ENCODE measurements around the gene REX1BD.

The REX1BD gene

DNA sequence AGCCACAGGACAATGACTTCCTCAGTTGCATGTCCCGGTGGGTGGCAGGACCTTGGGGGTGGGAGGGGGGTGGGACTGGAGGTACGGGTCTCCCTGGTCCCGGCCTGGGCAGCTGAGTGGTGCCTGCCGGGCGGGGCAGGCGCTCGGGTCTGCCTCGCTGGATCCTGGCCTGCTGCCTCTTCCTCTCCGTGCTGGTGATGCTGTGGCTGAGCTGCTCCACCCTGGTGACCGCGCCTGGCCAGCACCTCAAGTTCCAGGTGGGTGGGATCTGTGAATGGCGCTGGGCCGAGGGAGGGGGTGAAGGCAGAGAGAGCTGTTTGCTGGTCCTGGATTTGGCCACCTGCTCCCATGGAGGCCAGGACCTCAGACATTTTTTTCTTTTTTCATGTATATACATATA lies 29.6 kb downstream of the REX1BD start:
- DNase-seq: no peak

DNA sequence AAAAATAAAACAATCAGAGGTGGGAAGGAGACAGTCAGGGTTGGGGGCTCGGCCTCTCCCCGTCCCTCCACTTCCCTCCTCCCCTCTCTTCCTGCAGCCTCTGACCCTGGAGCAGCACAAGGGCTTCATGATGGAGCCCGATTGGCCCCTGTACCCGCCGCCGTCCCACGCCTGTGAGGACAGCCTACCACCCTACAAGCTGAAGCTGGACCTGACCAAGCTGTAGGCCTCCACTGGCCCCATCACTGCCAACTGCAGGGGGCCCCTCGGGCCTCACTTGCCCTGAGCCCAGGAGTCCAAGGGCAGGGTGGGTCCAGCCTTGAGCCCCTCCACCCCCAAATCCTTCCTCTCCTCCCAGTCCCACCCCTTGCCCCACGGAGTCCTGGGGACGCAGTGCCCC lies 31.7 kb downstream of the REX1BD start:
- no peak for DNase-seq

DNA sequence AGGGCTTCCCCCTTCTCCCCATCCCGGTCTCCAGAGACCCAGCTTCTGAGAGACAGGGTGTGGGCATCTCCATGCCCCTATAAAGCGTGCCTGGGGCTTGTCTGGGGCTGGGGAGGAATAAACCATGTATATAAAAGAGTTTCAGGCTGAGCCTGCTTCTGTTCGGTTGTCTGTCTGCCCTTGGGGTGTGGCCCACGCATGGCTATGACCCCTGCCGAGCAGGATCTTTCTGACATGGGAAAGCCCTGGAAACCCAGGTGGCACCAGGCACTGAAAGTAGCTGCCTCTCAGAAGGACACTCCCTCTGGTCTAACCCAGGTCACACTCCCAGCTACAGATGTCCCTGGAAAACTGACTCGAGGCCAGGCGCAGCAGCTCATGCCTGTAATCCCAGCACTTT lies 32.3 kb downstream of the REX1BD start:
- no peak for DNase-seq

DNA sequence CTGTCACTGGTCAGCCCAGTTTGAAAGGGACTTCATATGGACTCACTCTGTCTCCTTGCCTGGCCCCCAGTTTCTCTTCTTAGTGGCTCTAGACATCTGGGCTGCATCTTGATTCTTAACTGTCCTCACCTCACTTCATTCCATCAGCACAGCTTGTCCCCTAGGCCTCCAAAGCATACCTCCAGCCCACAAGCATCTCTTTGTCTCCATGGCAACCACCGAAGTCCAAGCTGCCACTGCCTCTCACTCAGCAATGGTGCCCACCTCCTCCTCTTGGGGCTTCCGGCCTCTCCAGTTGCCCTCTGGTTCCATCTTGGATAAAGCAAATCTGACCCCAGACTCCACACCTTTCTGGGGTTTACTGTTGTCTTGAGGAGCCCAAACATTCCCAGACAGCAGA lies 38.3 kb downstream of the REX1BD start:
- no peak for DNase-seq

DNA sequence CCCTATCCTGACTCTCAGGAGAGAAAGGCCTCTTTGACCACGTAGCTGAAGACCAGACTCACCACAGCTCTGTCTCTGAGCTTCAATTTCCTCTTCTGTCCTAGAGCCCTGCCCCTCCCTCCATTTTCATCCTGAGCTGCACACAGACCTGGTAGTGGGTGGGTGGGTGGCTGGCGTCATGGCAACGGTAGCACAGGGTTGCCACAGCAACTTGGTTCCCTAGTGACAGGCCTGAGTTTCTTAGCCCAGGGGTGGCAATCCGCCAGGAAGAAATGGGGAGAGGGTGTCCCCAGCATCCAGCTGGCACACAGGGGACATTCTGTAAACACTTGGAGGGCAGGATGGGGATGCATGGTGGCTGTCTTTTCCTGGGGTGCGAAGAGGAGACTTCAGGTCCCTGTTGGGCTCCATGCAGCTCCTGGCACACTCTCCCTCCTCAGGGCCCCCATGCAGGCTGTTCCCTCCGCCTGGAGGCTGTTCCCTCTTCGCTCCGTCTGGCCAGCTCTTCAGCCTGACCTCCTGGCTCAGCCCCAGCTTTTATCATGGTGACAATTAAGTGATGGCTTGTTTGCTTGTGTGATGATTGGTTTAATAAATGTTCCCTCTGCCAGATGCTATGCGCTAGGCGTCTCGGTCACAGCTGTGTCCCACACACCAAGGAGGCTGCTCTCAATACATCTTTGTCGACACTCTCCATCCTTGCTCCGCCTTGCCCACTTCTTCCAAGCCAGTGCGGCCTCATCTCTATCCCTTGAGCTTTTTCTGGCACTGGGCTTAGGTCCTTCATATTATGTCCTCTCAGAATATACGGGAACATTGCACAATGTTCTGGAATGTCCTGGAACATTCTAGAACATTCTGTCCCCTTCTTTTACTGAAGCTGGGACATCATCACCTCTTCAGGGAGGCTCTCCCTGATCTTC lies 40.8 kb downstream of the REX1BD start:
- DNase-seq: no peak

DNA sequence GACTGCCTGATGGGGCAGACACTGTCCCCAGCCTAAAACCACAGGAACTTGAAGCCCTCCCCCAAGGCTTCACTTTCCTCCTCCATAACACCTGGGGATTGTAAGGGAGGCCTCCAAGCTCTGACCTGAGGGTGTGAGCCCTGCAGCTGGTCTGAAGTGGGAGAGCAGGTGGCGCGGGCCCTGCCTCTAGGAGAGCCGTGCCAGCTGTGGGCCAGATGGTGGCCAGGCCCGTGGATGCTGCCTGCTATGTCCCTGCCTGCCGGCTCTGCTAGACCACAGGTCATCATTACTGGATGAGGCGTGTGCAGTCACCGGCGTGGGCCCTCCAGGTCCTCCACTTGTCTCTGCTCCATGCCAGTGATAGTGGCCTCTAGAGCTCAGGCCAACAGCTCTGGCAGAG lies 44.7 kb downstream of the REX1BD start:
- DNase-seq: no peak

DNA sequence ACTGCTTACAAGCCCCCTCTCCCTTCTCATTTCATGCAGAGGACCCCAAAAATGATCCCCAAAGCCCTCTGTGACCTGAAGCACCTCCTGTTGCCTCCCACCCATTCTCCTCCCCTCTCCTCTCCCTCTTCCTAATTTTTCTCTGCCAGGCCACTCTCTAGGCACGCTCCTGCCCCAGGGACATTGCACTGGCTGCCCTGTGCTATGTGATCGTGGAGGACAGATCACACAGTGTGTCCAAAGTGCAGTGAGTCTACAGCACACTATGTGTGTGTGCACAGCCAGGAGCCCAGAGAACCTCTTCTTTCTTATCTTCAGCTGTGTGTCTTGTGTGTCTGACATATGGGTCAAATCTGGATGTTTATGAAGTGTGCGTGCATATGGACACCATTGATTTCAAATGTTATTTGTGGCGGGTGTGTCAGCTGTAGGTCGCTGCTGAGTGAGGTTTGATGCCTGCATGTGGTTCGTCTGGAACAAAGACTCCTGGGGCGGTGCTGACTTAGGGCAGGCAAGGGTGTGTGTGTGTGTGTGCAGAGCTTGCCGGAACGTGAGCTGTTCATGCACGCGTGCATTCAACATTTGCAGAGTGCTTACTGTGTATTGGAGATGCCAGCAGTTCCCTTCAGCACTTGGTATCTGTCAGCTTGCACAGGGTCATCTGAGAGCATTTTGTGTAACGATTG lies 46.2 kb downstream of the REX1BD start:
- no peak for DNase-seq

DNA sequence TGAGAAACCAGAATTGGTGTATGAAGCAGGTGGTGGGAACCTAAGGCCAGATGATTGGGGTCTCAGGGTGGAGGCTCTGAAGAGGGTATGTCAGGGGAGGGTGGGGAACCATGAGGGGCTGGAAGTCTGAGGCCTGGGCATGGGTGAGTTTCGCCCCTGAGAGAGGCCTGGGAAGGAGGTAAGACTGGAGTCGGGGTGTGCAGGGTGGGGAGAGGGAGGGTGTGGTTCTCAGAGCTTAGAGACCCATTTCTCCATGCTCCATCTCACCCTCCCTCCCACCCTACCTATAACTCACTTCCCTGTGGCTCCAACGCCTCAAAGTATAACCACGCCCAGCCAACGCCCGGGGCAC lies 47.2 kb downstream of the REX1BD start:
- no peak for DNase-seq

DNA sequence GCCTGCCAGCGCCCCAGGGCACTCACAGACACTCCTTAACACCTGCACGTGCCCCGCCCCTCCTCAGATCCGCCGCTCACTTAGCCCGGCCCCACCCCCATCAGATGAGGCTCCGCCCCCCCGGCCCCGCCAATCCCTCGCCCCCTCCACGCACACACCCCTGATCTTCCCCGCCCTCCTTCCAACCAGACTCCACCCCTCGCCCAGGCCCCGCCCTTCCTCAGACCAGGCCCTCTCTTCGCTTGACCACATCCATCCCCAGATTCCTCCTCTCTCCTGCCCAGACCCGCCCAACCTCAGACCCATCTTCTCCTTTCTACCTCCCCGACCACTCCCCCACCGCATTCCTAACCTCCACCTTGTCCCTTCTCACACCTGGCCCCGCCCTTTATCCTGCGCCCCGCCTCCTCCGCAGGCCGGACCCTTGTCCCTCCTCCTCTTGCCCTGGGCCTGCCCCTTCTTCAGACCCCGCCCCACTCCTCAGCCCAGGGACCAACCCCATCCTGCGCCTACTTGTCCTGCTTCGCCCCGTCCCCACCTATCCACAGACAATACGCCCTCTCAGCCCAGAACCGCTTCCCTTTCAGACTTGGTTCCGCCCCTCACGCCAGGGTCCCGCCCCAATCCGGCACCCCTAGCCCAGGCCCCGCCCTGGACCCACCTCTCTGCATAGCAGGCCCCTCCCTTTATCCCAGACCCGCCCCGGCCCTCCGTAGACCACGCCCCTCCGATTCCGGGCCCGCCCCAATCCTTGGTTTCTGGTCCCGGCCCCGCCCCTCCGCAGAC lies 47.8 kb downstream of the REX1BD start:
- peak; percentile 91 for DNase-seq

DNA sequence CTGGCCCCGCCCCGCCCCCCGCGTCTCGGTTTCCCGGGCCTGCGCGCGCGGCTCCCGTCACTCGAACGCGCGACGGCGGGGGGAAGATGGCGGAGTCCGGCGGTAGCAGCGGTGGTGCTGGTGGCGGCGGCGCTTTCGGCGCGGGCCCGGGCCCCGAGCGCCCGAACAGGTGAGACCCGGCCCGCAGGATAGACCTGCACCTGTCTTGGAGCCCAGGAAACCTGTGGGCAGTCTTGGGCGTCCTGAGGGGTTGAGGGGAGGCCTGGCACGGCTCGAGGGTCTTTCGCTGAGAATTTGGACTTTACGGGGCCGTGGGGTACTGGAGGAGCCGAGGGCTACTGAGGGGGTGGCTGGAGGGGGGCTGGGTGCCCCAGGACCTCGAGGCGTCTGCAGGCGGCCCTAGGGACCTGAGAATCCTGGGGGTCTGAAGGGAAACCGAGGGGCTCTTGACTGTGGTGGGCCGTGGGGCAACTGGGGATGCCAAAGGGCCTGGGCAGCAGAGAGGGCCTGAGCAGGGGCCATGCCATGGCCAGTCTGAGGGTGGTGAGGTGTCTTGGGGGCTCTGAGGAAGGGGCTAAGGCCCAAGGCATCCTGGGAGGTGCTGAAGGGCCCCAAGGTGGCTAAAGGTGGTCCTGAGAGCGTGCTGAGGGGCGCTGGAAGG lies 48.5 kb downstream of the REX1BD start, which contains the start of gene KLHL26:
Gene KLHL26 (plus strand): TSS at position 60 of the 661 bp plus-strand sequence. CDS start 27 bp downstream, at position 87.
- DNase-seq: no peak

DNA sequence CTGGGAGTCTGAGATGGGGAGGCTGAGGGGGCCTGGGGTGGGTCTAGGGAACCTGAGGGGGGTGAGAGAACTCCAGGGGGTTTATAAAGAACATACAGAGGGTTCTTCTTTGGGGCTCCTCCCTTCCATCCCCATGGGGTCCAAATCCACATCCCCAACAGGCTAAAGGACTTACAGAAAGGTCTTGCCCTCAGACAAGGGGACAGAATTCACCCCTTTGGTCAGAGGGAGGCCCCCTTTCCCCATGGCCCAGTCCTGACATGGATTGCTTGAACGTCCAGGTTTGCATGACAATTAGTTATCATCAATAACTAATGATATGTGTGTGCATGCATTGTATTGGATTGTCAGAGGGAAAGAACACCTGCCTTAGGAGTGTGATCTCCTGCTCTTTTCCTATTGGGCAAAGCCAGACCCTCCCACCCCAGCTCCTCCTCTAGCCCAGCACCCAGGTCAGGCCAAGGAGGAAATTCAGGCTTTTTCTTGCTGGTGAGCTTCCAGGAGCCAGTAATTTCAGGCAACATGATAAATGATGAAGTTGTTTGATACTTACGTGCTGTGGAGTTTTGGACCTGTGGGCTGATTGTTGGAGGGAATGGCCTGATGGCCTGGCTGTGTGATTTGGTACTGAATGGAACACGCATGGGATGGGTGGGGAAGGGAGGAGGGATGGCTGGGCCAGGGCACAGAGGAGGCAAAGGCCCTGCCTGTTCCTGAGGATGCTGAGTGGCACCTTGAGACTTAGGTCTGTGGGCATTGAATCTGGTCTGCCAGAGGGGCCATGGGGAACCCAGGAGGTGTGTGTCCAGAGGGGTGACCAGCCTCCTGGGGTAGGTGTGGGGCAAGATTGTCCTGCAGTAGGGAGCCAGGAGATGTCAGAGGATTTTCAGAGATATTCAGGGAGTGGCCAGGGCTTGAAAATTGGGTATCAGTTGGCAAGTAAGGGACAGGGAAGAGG lies 49.4 kb downstream of the REX1BD start:
- no peak for DNase-seq

DNA sequence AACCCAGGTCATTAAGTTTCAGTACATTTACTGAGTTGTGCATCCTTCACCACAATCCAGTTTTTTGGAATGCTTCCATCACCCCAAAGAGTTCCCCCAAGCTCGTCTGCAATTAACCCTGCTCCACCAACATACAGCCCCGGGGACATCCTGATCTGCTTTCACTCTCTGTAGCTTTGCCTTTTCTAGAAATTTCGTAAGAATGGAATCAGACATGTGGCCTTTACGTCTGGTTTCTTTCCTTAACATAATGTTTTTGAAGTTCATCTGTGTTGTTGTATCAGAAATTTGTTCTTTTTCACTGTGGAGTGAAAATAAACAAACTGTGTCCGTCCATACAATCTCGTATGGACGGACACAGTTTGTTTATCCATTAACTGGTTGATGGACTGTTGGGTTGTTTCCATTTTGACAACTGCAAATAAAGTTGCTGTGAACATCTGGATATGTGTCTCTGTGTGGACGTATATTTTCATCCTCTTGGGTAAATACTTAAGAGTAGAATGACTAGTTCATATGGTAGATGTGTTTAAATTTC lies 51.2 kb downstream of the REX1BD start:
- DNase-seq: no peak
